ENCODE results near the gene STX16.

- TF ChIP-seq CTCF (conservative IDR thresholded peaks at IDR 0.05) = no peak
- TF ChIP-seq ZFX (IDR thresholded peaks at IDR 0.05) = no peak
These were observed 4.8 kb upstream of the STX16 start for GRCh38 chr20:58646257-58646656.
